Body of pancreas (tissue), 4 donors: ENCODE results near the gene S1PR2.

Source experiments
- CTCF ChIP-seq, 7 experiments: fragments of 450-650 bp in 4 of 7; fragments of 200-600 bp in 3 of 7; sonication (generic) in 3 of 7; IDR thresholded peaks; one replicate each; pipeline ENCODE4 v1.5.1; 2016 to 2019; ENCODE audit warnings: antibody characterized with exemption in 7 of 7
- POLR2A ChIP-seq, 3 donors: fragments of 450-650 bp; IDR thresholded peaks; one replicate each; pipeline ENCODE4 v1.6.1; 2016; ENCODE audit warnings: antibody characterized with exemption in 3 of 3, mild to moderate bottlenecking in 2 of 3

- no peak for TF ChIP-seq CTCF (IDR thresholded peaks at IDR 0.05)
- no peak for TF ChIP-seq POLR2A (IDR thresholded peaks at IDR 0.05)
Measured at GRCh38 chr19:10274589-10274988, 43.5 kb upstream of the S1PR2 start.
